Neural progenitor cell (in vitro differentiated cells): Measurements from ENCODE around the gene KCNMA1. TPM values are rescaled to one million over a fixed set of nuclear protein-coding genes. Genes with fewer than 3 reads are reported as not detected.
A peak's percentile ranks its signal among the peaks of the same experiment; 100 is the strongest.

ENCODE experiments used
- DNase-seq: peaks from one replicate; pipeline ENCODE4 v3.0.0-alpha.2; 2016; ENCODE audit warnings: low spot score
- H2AFZ ChIP-seq: fragments of 200-600 bp; sonication (generic); replicated peaks from 2 replicates; pipeline ENCODE4 v1.6.1; 2016; ENCODE audit warnings: antibody characterized with exemption
- H3F3A ChIP-seq: fragments of 200-600 bp; sonication (generic); 2 replicates; pipeline ENCODE4 v1.6.1; 2016; ENCODE audit warnings: antibody characterized with exemption, low read depth
- H3K27ac ChIP-seq: fragments of 200-600 bp; sonication (generic); 2 replicates; pipeline ENCODE4 v1.5.1; 2016; ENCODE audit warnings: mild to moderate bottlenecking
- H3K27me3 ChIP-seq: fragments of 200-600 bp; sonication (generic); 2 replicates; pipeline ENCODE4 v1.6.1; 2016; ENCODE audit warnings: mild to moderate bottlenecking, moderate library complexity
- H3K36me3 ChIP-seq: fragments of 200-600 bp; sonication (generic); 2 replicates; pipeline ENCODE4 v1.5.1; 2016
- H3K4me1 ChIP-seq: fragments of 200-600 bp; sonication (generic); 2 replicates; pipeline ENCODE4 v1.6.1; 2016; ENCODE audit warnings: mixed run types
- H3K4me2 ChIP-seq: fragments of 200-600 bp; sonication (generic); 2 replicates; pipeline ENCODE4 v1.6.1; 2016
- H3K4me3 ChIP-seq: fragments of 200-600 bp; sonication (generic); 2 replicates; pipeline ENCODE4 v1.5.1; 2016
- H3K79me2 ChIP-seq: fragments of 200-600 bp; sonication (generic); 2 replicates; pipeline ENCODE4 v1.6.1; 2016; ENCODE audit warnings: low read depth
- H3K9ac ChIP-seq: fragments of 200-600 bp; sonication (generic); 2 replicates; pipeline ENCODE4 v1.6.1; 2016
- H3K9me3 ChIP-seq: fragments of 200-600 bp; sonication (generic); 2 replicates; pipeline ENCODE4 v1.5.1; 2016; ENCODE audit warnings: low read depth
- H4K20me1 ChIP-seq: fragments of 200-600 bp; sonication (generic); 2 replicates; pipeline ENCODE4 v1.6.1; 2016; ENCODE audit warnings: low read depth
- H3K27ac Mint-ChIP-seq: 3 replicates; pipeline ENCODE4 v1.8.0; 2021; ENCODE audit warnings: mixed read lengths
- H3K27me3 Mint-ChIP-seq: 2 replicates; pipeline ENCODE4 v1.8.0; 2022; ENCODE audit warnings: low read depth, mild to moderate bottlenecking, inconsistent platforms, moderate library complexity, mixed read lengths; ENCODE audit not compliant: insufficient read depth
- H3K36me3 Mint-ChIP-seq: 3 replicates; pipeline ENCODE4 v1.8.0; 2021; ENCODE audit warnings: mixed read lengths
- H3K4me1 Mint-ChIP-seq: 3 replicates; pipeline ENCODE4 v1.8.0; 2021; ENCODE audit warnings: mixed read lengths
- H3K4me3 Mint-ChIP-seq: 3 replicates; pipeline ENCODE4 v1.8.0; 2021; ENCODE audit warnings: mild to moderate bottlenecking, moderate library complexity, mixed read lengths
- H3K9me3 Mint-ChIP-seq: 3 replicates; pipeline ENCODE4 v1.8.0; 2020; ENCODE audit warnings: mixed read lengths
- EZH2 ChIP-seq: fragments of 200-600 bp; sonication (generic); IDR thresholded peaks from 2 replicates; pipeline ENCODE4 v1.6.1; 2017; ENCODE audit warnings: antibody characterized with exemption, mild to moderate bottlenecking, moderate library complexity
- EZH2phosphoT487 ChIP-seq: fragments of 200-600 bp; sonication (generic); IDR thresholded peaks from 2 replicates; pipeline ENCODE4 v1.6.1; 2017; ENCODE audit warnings: antibody characterized with exemption
- total RNA-seq: library from RNA; depleted of rRNA; stranded (reverse); fragments of >200 nt; gene quantifications from 2 replicates; pipeline ENCODE4 v1.2.3, GENCODE V29; 2015; ENCODE audit warnings: low replicate concordance
- TF ChIP-seq, protein P1 (sequence below): fragments of 200-600 bp; sonication (generic); IDR thresholded peaks from 2 replicates; pipeline ENCODE4 v1.5.1; 2017; ENCODE audit warnings: antibody characterized with exemption, mild to moderate bottlenecking

Gene KCNMA1
- total RNA-seq, 1 donor from 2014 or later: 2.4 TPM

DNA sequence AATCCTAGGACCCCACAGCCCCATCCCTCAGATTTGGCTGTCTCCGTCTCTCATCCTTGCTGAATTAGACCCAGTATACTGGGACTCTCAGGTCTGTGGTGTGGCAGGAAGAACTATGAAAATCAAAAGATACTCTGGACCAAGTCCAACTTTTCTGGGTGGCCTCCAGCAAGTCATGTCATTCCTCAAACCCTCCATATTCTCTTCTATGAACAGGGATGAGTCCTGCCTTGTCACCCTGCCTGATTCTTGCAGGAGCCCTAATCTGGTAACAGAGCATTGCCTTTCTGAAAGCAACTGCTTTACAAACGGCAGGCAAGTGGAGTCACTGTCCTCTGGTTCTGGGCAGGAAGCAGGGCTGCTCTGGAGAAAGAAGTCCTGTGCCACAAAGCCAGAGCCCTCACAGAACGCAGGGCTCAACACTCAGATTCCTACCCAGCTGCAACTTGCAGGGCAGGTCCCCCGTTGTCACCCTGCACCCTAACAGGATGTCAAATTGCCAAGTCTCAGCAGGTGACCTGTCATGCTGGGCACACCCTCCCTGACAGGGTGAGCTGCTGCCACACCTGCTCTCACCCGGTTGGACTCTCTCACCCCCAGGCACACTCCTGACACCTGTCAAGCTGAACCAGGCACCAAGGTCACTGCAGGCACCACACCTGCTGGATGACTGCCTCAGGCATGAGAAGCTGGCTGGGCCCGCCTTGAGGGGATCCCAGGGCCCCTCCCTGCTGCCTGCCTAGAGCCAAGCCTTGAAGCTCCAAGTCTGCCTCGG is 227.7 kb downstream of the KCNMA1 start:
- no peak for DNase-seq
- no peak overlapping the region for H2AFZ ChIP-seq
- peaks cover 4% of the 10 kb centered on the region for H3F3A ChIP-seq
- H3K79me2 ChIP-seq: no peaks in the 10 kb centered on the region
- Mint-ChIP-seq H3K4me1 (peaks cover 26% of the 10 kb centered on the region), H3K36me3 (no peaks in the 10 kb centered on the region), H3K27me3 (peaks cover 13% of the 10 kb centered on the region), H3K4me3 (no peak overlapping the region), H3K9me3 (no peaks in the 10 kb centered on the region), H3K27ac (no peak overlapping the region)
- H4K20me1 ChIP-seq: no peaks in the 10 kb centered on the region
- no peak overlapping the region for H3K4me3 ChIP-seq
- TF ChIP-seq EZH2: no peak
- no peak for TF ChIP-seq EZH2phosphoT487
- TF ChIP-seq, protein P1, sequence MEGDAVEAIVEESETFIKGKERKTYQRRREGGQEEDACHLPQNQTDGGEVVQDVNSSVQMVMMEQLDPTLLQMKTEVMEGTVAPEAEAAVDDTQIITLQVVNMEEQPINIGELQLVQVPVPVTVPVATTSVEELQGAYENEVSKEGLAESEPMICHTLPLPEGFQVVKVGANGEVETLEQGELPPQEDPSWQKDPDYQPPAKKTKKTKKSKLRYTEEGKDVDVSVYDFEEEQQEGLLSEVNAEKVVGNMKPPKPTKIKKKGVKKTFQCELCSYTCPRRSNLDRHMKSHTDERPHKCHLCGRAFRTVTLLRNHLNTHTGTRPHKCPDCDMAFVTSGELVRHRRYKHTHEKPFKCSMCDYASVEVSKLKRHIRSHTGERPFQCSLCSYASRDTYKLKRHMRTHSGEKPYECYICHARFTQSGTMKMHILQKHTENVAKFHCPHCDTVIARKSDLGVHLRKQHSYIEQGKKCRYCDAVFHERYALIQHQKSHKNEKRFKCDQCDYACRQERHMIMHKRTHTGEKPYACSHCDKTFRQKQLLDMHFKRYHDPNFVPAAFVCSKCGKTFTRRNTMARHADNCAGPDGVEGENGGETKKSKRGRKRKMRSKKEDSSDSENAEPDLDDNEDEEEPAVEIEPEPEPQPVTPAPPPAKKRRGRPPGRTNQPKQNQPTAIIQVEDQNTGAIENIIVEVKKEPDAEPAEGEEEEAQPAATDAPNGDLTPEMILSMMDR: no peak
- no peaks in the 10 kb centered on the region for H3K27me3 ChIP-seq
- no peaks in the 10 kb centered on the region for H3K9me3 ChIP-seq
- H3K27ac ChIP-seq: no peak overlapping the region
- H3K4me1 ChIP-seq: peaks cover 18% of the 10 kb centered on the region
- H3K4me2 ChIP-seq: no peak overlapping the region
- H3K36me3 ChIP-seq: no peaks in the 10 kb centered on the region
- no peak overlapping the region for H3K9ac ChIP-seq

DNA sequence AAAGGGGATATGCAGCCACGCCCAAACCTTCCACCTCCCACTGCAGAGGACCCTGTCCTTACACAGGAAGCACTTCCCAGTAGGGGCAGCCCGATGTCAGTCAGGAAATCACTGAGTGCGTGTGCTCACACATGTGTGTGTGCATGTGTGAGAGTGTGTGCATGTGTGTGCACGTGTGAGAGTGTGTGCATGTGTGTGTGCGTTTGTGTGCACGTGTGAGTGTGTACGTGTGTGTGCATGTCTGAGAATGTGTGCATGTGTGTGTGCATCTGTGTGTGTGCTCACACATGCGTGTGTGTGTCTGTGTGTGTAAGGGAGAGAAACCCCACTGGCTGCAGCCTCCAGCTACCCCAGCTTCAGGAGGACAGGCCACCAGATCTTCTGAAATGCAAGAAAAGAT is 229.3 kb downstream of the KCNMA1 start:
- Histone ChIP-seq H3K27me3 (no peaks in the 10 kb centered on the region), H3K79me2 (no peaks in the 10 kb centered on the region), H2AFZ (no peak overlapping the region), H3K4me1 (peaks cover 26% of the 10 kb centered on the region), H3K9ac (no peak overlapping the region), H3F3A (peaks cover 7% of the 10 kb centered on the region), H3K4me2 (no peak overlapping the region), H3K27ac (no peak overlapping the region), H3K4me3 (no peak overlapping the region), H4K20me1 (no peaks in the 10 kb centered on the region), H3K36me3 (no peaks in the 10 kb centered on the region), H3K9me3 (no peaks in the 10 kb centered on the region)
- Mint-ChIP-seq H3K36me3 (no peaks in the 10 kb centered on the region), H3K27me3 (peaks cover 11% of the 10 kb centered on the region), H3K4me3 (no peak overlapping the region), H3K27ac (peak overlapping the region; percentile 78), H3K9me3 (no peaks in the 10 kb centered on the region), H3K4me1 (peaks cover 32% of the 10 kb centered on the region)
- no peak for DNase-seq
- TF ChIP-seq EZH2 (no peak), EZH2phosphoT487 (no peak)
- TF ChIP-seq, protein P1: no peak

DNA sequence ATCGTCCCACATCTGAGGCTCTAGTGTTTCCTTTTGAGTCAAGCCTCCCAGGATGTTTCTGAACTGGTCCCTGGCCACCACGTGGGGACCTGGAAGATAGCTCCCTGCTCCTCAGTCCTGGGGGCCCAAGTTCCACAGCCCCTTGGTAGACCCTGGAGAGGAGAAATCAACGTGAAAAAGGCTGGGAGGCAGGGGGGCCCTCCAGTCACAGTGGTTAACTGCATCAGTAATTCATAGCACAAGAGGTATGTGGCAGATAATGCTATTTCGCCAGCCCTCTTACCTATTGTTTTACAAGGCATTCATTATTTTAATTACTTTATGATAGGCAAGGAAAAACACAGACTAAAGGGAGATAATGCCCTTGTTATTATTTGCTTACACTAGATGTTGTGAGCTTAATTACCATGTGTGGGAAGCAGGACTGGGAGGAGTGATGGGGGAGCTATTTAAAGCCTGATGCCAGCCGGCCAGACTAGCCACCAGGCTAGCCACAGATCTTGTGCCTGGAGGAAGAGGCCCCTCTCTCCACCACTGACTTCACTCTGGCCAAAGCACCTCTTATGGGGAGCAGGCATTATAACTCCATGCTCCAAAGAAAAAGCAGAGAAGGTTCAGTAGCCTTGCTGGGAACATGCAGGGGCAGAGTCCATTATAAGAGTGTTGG is 230.7 kb downstream of the KCNMA1 start:
- Mint-ChIP-seq H3K4me3 (no peak overlapping the region), H3K36me3 (no peaks in the 10 kb centered on the region), H3K27me3 (peaks cover 11% of the 10 kb centered on the region), H3K27ac (no peak overlapping the region), H3K9me3 (no peaks in the 10 kb centered on the region), H3K4me1 (peaks cover 35% of the 10 kb centered on the region)
- H3K79me2 ChIP-seq: no peaks in the 10 kb centered on the region
- H2AFZ ChIP-seq: no peak overlapping the region
- H3K4me2 ChIP-seq: no peak overlapping the region
- H3K4me3 ChIP-seq: no peak overlapping the region
- no peak for TF ChIP-seq EZH2
- no peak for TF ChIP-seq EZH2phosphoT487
- TF ChIP-seq, protein P1: no peak
- no peaks in the 10 kb centered on the region for H3K9me3 ChIP-seq
- peaks cover 23% of the 10 kb centered on the region for H3K4me1 ChIP-seq
- H3K27ac ChIP-seq: no peak overlapping the region
- no peak overlapping the region for H3K9ac ChIP-seq
- peaks cover 7% of the 10 kb centered on the region for H3F3A ChIP-seq
- H3K27me3 ChIP-seq: no peaks in the 10 kb centered on the region
- no peak for DNase-seq
- H4K20me1 ChIP-seq: no peaks in the 10 kb centered on the region
- H3K36me3 ChIP-seq: no peaks in the 10 kb centered on the region
